Heart left ventricle (tissue), 16 donors: ENCODE results near the gene MBD1. TPM values are rescaled to one million over a fixed set of nuclear protein-coding genes. Genes with fewer than 3 reads are reported as not detected.

Experiments
- ATAC-seq, 4 donors: fragments of 200-7000 bp; cut with Tn5 transposase; one replicate each; pipeline ENCODE4 v1.9.1; 2020 to 2022; ENCODE audit warnings: moderate library complexity in 4 of 4, mild to moderate bottlenecking in 3 of 4, moderate number of reproducible peaks in 1 of 4
- DNase-seq, 5 donors: peaks; one replicate each; pipeline ENCODE4 v3.0.0-alpha.2; 2020
- H3K27ac ChIP-seq, 12 donors: fragments of 200-600 bp; sonication (generic) in 4 of 12; one replicate each; pipeline versions ENCODE4 v1.5.0 to v1.8.0; 2016 to 2022; ENCODE audit warnings: mild to moderate bottlenecking in 2 of 12
- H3K27me3 ChIP-seq, 9 donors: fragments of 200-600 bp; sonication (generic) in 2 of 9; one replicate each; pipeline versions ENCODE4 v1.5.1 to v1.8.0; 2016 to 2022; ENCODE audit warnings: mild to moderate bottlenecking in 3 of 9
- H3K36me3 ChIP-seq, 9 donors: fragments of 200-600 bp; sonication (generic) in 2 of 9; one replicate each; pipeline versions ENCODE4 v1.5.0 to v1.8.0; 2018 to 2022; ENCODE audit warnings: mild to moderate bottlenecking in 2 of 9
- H3K4me1 ChIP-seq, 12 donors: fragments of 200-600 bp; sonication (generic) in 4 of 12; one replicate each; pipeline versions ENCODE4 v1.5.0 to v1.8.0; 2016 to 2022; ENCODE audit warnings: mild to moderate bottlenecking in 3 of 12
- H3K4me3 ChIP-seq, 12 donors: fragments of 200-600 bp; sonication (generic) in 4 of 12; one replicate each; pipeline versions ENCODE4 v1.5.0 to v1.8.0; 2017 to 2022; ENCODE audit warnings: mild to moderate bottlenecking in 9 of 12, moderate library complexity in 4 of 12
- H3K9me3 ChIP-seq, 12 donors: fragments of 200-600 bp; sonication (generic) in 4 of 12; one replicate each; pipeline versions ENCODE4 v1.5.0 to v1.8.0; 2016 to 2022; ENCODE audit warnings: mild to moderate bottlenecking in 1 of 12
- POLR2A ChIP-seq, 2 donors: fragments of 450-650 bp; IDR thresholded peaks; one replicate each; pipeline ENCODE4 v1.6.1; 2017; ENCODE audit warnings: antibody characterized with exemption in 2 of 2, mild to moderate bottlenecking in 2 of 2, moderate library complexity in 2 of 2
- WGBS, 4 donors: extraction: QIAGEN DNeasy Blood & Tissue Kit in 2 of 4; methylation state at CpG; one replicate each; pipeline versions ENCODE4 v1.1.5 to v1.1.7; 2013 to 2018; 5-methylcytosine and 5-hydroxymethylcytosine counted together
- intact Hi-C, 10 donors: fragments of 100-400 bp; cut with DNase I; formaldehyde crosslinking; loops; one replicate each; pipeline versions ENCODE4 v1.11.1 to v1.14.2; 2022
- polyA plus RNA-seq, 2 donors: library from polyadenylated mRNA; stranded (reverse); fragments of 200-250 nt; gene quantifications; one replicate each; pipeline ENCODE4 v1.2.3, GENCODE V29; 2013
- total RNA-seq, 9 donors: library from RNA; depleted of rRNA in 2 of 9; stranded (reverse); fragments of >200 nt in 2 of 9; fragmentation: NEBNext Ultra II Directional in 3 of 9; extraction: Animal tissue kit (Norgen Biotek cat#: 25700) in 3 of 9; gene quantifications; one replicate each; pipeline versions ENCODE4 v1.1.0 to v1.2.4, GENCODE V29; 2016 to 2023
- TF ChIP-seq, protein P1 (sequence below), 12 donors: fragments of 200-600 bp; sonication (generic) in 4 of 12; IDR thresholded peaks; one replicate each; pipeline versions ENCODE4 v1.5.0 to v1.8.0; 2018 to 2022; ENCODE audit warnings: antibody characterized with exemption in 12 of 12, mild to moderate bottlenecking in 5 of 12
- donor health status: ischemic (EF 13 %, LVEDD 7.1; RV severe dilation, severe dysfunction).
- donor health status: healthy with polysubstance abuse.
- donor health status: DM: no; HTN: yes; CAD: no.
- donor health status: DM: no; HTN: no; CAD: no.
- donor health status: ischemic (EF 25% LVEDD 6.9; RV normal size, moderate dysfunction).
- donor health status: ischemic (EF 25% LVEDD 5.7; RV mildly dilated, moderate dysfunction).
- donor health status: healthy.
- donor health status: DM: yes; HTN: yes; CAD: no.
- donor health status: ischemic (EF 35%, LVEDD 5.7; RV mildly dilated, moderate dysfunction).
- donor health status: nonischemic (EF 11% LVEDD 7.7; RV severe dilation, severe dysfunction).
- donor health status: DM: yes; HTN: yes; CAD: no.
- donor health status: PGD.
- donor health status: ischemic (EF 29% LVEDD 5.4; RV normal size, mild dysfunction).
- donor health status: nonischemic (EF 23%, LVEDD 6.1; RV moderate dilation, normal function).

Gene MBD1
- total and polyA plus RNA-seq, 11 donors = 22.4 to 87.7 (median 51.4) TPM

GRCh38 chr18:50307738-50308470 lies 26.6 kb upstream of the MBD1 start:
- ATAC-seq (peak; percentile 97 to 99 (median 98)), DNase-seq (peak; percentile 90 to 95 (median 92))
- intact Hi-C loops = no loop called here
- WGBS, 4 donors = 6 to 10% (median 9%) methylated on average over 26 of the region's 26 CpGs
- peaks cover 0 to 18% (median 8%) of the 10 kb centered on the region in 12 donors for H3K4me1 ChIP-seq
- H3K27me3 ChIP-seq = peaks cover 0 to 20% (median 0%) of the 10 kb centered on the region in 9 donors
- TF ChIP-seq, protein P1, sequence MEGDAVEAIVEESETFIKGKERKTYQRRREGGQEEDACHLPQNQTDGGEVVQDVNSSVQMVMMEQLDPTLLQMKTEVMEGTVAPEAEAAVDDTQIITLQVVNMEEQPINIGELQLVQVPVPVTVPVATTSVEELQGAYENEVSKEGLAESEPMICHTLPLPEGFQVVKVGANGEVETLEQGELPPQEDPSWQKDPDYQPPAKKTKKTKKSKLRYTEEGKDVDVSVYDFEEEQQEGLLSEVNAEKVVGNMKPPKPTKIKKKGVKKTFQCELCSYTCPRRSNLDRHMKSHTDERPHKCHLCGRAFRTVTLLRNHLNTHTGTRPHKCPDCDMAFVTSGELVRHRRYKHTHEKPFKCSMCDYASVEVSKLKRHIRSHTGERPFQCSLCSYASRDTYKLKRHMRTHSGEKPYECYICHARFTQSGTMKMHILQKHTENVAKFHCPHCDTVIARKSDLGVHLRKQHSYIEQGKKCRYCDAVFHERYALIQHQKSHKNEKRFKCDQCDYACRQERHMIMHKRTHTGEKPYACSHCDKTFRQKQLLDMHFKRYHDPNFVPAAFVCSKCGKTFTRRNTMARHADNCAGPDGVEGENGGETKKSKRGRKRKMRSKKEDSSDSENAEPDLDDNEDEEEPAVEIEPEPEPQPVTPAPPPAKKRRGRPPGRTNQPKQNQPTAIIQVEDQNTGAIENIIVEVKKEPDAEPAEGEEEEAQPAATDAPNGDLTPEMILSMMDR (IDR thresholded peaks at IDR 0.05) = no peak
- no peak for TF ChIP-seq POLR2A (IDR thresholded peaks at IDR 0.05)
- peak overlapping the region; percentile 0 to 61 (median 50) for H3K4me3 ChIP-seq
- peak overlapping the region in 2 of 12 donors; percentile 15 to 77 for H3K27ac ChIP-seq
- peaks cover 0 to 6% (median 0%) of the 10 kb centered on the region in 12 donors for H3K9me3 ChIP-seq
- H3K36me3 ChIP-seq = no peaks in the 10 kb centered on the region

DNA sequence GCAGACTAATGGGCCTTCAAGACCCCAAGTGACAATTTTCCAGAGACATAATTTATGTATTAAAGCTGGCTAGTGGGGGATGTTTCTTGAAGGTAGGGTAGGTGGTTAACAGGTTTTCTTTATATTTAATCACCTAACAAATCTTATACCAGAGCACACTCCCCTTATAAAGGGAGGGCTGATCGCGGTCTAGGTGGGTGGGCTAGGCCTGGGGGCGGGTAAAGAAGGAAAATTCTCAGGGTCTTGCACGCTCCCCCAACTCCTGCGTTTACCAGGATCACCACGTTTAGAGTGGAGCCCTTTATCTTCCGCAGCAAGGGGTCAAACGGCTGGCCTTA lies 26.0 kb upstream of the MBD1 start:
- intact Hi-C loops = no loop called here
- whole genome bisulfite sequencing, 4 donors = 1 to 10% (median 5%) methylated on average over 8 of the region's 8 CpGs
- Histone ChIP-seq H3K9me3 (peaks cover 0 to 6% (median 0%) of the 10 kb centered on the region in 12 donors), H3K4me1 (peaks cover 0 to 18% (median 8%) of the 10 kb centered on the region in 12 donors), H3K27ac (peak overlapping the region in 2 of 12 donors; percentile 15 to 77), H3K27me3 (peaks cover 0 to 24% (median 0%) of the 10 kb centered on the region in 9 donors), H3K36me3 (no peaks in the 10 kb centered on the region), H3K4me3 (peak overlapping the region; percentile 0 to 61 (median 50))
- no peak for ATAC-seq
- TF ChIP-seq, protein P1 (IDR thresholded peaks at IDR 0.05) = no peak
- no peak for TF ChIP-seq POLR2A (IDR thresholded peaks at IDR 0.05)
- DNase-seq = no peak

DNA sequence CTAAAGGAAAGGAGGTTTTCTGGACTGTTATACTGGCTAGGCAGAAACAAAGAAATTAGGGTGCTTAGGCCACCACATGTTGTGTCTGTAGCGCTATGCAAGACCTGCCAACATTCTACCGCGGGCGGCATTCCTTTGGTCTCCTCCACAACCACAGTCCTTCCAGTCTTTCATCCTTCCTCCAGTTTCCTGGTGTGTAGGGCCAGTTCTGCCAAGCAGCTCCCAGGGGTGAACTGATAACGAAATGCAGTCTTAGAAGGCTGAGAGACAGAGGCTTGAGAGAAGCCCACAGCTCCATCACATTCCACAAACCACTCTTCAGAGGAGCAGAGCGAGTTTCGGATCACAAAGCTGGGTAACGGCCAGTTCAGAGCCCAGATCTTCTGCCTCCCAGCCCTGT lies 25.6 kb upstream of the MBD1 start:
- Histone ChIP-seq H3K9me3 (peaks cover 0 to 6% (median 0%) of the 10 kb centered on the region in 12 donors), H3K4me1 (peaks cover 0 to 18% (median 8%) of the 10 kb centered on the region in 12 donors), H3K4me3 (peak overlapping the region in 8 of 12 donors; percentile 41 to 61 (median 54)), H3K36me3 (no peaks in the 10 kb centered on the region), H3K27me3 (peaks cover 0 to 28% (median 0%) of the 10 kb centered on the region in 9 donors), H3K27ac (no peak overlapping the region)
- TF ChIP-seq, protein P1 (IDR thresholded peaks at IDR 0.05) = no peak
- no peak for TF ChIP-seq POLR2A (IDR thresholded peaks at IDR 0.05)
- DNase-seq (no peak), ATAC-seq (no peak)
- intact Hi-C loops = no loop called here
- 39 to 46% (median 41%) methylated on average over 5 to 8 of the region's 8 CpGs for WGBS, 4 donors

DNA sequence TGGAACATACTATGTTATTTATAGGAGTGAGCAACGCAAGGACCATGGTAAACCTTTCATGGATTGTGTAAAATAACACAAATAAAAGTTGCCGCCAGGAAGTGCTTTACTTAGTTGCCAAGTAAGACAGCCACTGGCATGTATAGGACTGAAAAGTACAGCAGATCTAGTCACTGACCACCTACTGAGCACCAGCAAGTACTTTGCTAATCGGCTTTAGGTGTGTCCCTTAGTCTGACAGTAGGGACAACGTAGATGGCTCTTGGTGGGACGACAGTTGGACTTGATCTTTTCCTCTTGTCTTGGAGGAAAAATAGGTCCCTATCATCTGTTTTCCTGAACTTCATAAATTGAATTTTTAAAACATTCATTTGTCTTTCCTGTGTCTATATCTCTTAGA lies 19.8 kb upstream of the MBD1 start:
- H3K9me3 ChIP-seq = peaks cover 0 to 6% (median 0%) of the 10 kb centered on the region in 12 donors
- intact Hi-C loops = loop anchor here in 1 of 10 donors (5.0 kb wide), 1 partner anchor 61 kb away; no protein-coding TSS in a partner anchor
- H3K4me1 ChIP-seq = peaks cover 0 to 14% (median 5%) of the 10 kb centered on the region in 12 donors
- TF ChIP-seq, protein P1 (IDR thresholded peaks at IDR 0.05) = no peak
- TF ChIP-seq POLR2A (IDR thresholded peaks at IDR 0.05) = no peak
- no peak for ATAC-seq
- H3K36me3 ChIP-seq = no peaks in the 10 kb centered on the region
- no peak overlapping the region for H3K27ac ChIP-seq
- 50 to 72% (median 64%) methylated on average over 5 of the region's 5 CpGs for WGBS, 4 donors
- no peak overlapping the region for H3K4me3 ChIP-seq
- DNase-seq = no peak
- H3K27me3 ChIP-seq = peaks cover 3 to 61% (median 10%) of the 10 kb centered on the region in 9 donors
